Femur (tissue), 1 donor: ENCODE measurements around the gene RGN.
"Not testable (repeated sequence)": the region's sequence is repeated elsewhere in the genome, so short reads cannot be mapped to it uniquely, and the experiment has no call there.

ENCODE experiments used
- DNase-seq: peaks from one replicate; pipeline ENCODE4 v3.0.0-alpha.2; 2017

RGN gene

GRCh38 chrX:47078129-47079043 is at the start of gene RGN:
TSS of gene RGN (plus strand) at chrX:47078443. CDS start at chrX:47081145, 2,702 bp downstream.
- no peak for DNase-seq

- DNase-seq = no peak
Observed at GRCh38 chrX:47030339-47030738, 47.9 kb upstream of the RGN start.

- DNase-seq = no peak
Observed at GRCh38 chrX:47047989-47048388, 30.3 kb upstream of the RGN start.

GRCh38 chrX:47059142-47059874 is 18.9 kb upstream of the RGN start:
- no peak for DNase-seq

GRCh38 chrX:47060708-47061107 is 17.5 kb upstream of the RGN start:
- DNase-seq = no peak

GRCh38 chrX:47061238-47061919 is 16.9 kb upstream of the RGN start:
- DNase-seq = no peak

- DNase-seq = no peak
Observed at GRCh38 chrX:47063179-47063578, 15.1 kb upstream of the RGN start.

- DNase-seq = no peak
Observed at GRCh38 chrX:47068214-47068613, 10.0 kb upstream of the RGN start.

- DNase-seq = no peak
Observed at GRCh38 chrX:47068720-47069119, 9.5 kb upstream of the RGN start.

GRCh38 chrX:47080215-47080914 is 2.1 kb downstream of the RGN start:
- DNase-seq = no peak

- no peak for DNase-seq
Observed at GRCh38 chrX:47080915-47081236, 2.6 kb downstream of the RGN start.

- DNase-seq = no peak
Observed at GRCh38 chrX:47091149-47091775, 13.0 kb downstream of the RGN start.

- no peak for DNase-seq
Observed at GRCh38 chrX:47093248-47093647, 15.0 kb downstream of the RGN start.

- DNase-seq = no peak
Observed at GRCh38 chrX:47093860-47094259, 15.6 kb downstream of the RGN start.

GRCh38 chrX:47097018-47097417 is 18.8 kb downstream of the RGN start:
- no peak for DNase-seq

GRCh38 chrX:47098338-47099094 is 20.3 kb downstream of the RGN start:
- no peak for DNase-seq

GRCh38 chrX:47101206-47101605 is 23.0 kb downstream of the RGN start:
- DNase-seq = no peak

GRCh38 chrX:47110936-47111615 is 32.8 kb downstream of the RGN start:
- DNase-seq = not testable (repeated sequence)

- no peak for DNase-seq
Observed at GRCh38 chrX:47112316-47112954, 34.2 kb downstream of the RGN start.

GRCh38 chrX:47116551-47117110 is 38.4 kb downstream of the RGN start:
- not testable (repeated sequence) for DNase-seq
